Epidermal melanocyte (primary cell): ENCODE data around the gene WWC1.
"Not testable (repeated sequence)": the region's sequence is repeated elsewhere in the genome, so short reads cannot be mapped to it uniquely, and the experiment has no call there.

Experiments
- DNase-seq: peaks from one replicate; pipeline ENCODE4 v3.0.0; 2011; ENCODE audit warnings: low spot score; ENCODE audit not compliant: insufficient read length

The WWC1 gene

GRCh38 chr5:168307925-168308584, 16.6 kb downstream of the WWC1 start:
- DNase-seq: no peak

- no peak for DNase-seq
Observed at GRCh38 chr5:168308976-168309598, 17.6 kb downstream of the WWC1 start.

GRCh38 chr5:168310541-168310940, 19.1 kb downstream of the WWC1 start:
- not testable (repeated sequence) for DNase-seq

- DNase-seq: no peak
Observed at GRCh38 chr5:168311061-168311566, 19.7 kb downstream of the WWC1 start.

- no peak for DNase-seq
Observed at GRCh38 chr5:168312606-168313295, 21.3 kb downstream of the WWC1 start.

GRCh38 chr5:168313596-168314204, 22.3 kb downstream of the WWC1 start:
- no peak for DNase-seq

GRCh38 chr5:168314735-168315411, 23.4 kb downstream of the WWC1 start:
- DNase-seq: no peak

- DNase-seq: no peak
Observed at GRCh38 chr5:168315416-168316138, 24.1 kb downstream of the WWC1 start.

GRCh38 chr5:168316139-168316578, 24.7 kb downstream of the WWC1 start:
- no peak for DNase-seq

GRCh38 chr5:168317096-168317520, 25.7 kb downstream of the WWC1 start:
- DNase-seq: no peak

GRCh38 chr5:168317521-168318147, 26.2 kb downstream of the WWC1 start:
- no peak for DNase-seq

GRCh38 chr5:168318240-168318639, 26.8 kb downstream of the WWC1 start:
- no peak for DNase-seq

GRCh38 chr5:168319774-168320173, 28.3 kb downstream of the WWC1 start:
- no peak for DNase-seq

- DNase-seq: no peak
Observed at GRCh38 chr5:168320805-168321204, 29.4 kb downstream of the WWC1 start.

- no peak for DNase-seq
Observed at GRCh38 chr5:168324859-168325630, 33.6 kb downstream of the WWC1 start.

- no peak for DNase-seq
Observed at GRCh38 chr5:168327019-168327421, 35.6 kb downstream of the WWC1 start.

GRCh38 chr5:168327451-168327850, 36.0 kb downstream of the WWC1 start:
- DNase-seq: no peak

GRCh38 chr5:168327994-168328393, 36.5 kb downstream of the WWC1 start:
- no peak for DNase-seq

GRCh38 chr5:168328814-168329213, 37.4 kb downstream of the WWC1 start:
- no peak for DNase-seq
